Progenitor cell of endocrine pancreas (in vitro differentiated cells): ENCODE measurements around the gene SMCO3. TPM values are rescaled to one million over a fixed set of nuclear protein-coding genes. Genes with fewer than 3 reads are reported as not detected.
"Not testable (repeated sequence)": the region's sequence is repeated elsewhere in the genome, so short reads cannot be mapped to it uniquely, and the experiment has no call there.

ENCODE experiments used
- DNase-seq: peaks from one replicate; pipeline ENCODE4 v3.0.0; 2021; ENCODE audit warnings: low spot score; ENCODE audit not compliant: unreplicated experiment
- H3K27ac Mint-ChIP-seq: 2 replicates; pipeline ENCODE4 v1.8.0; 2021; ENCODE audit warnings: mild to moderate bottlenecking, moderate library complexity, mixed read lengths
- H3K27me3 Mint-ChIP-seq: 2 replicates; pipeline ENCODE4 v1.8.0; 2021; ENCODE audit warnings: mixed read lengths
- H3K36me3 Mint-ChIP-seq: 2 replicates; pipeline ENCODE4 v1.8.0; 2022; ENCODE audit warnings: mixed read lengths; ENCODE audit not compliant: insufficient read depth
- H3K4me1 Mint-ChIP-seq: 2 replicates; pipeline ENCODE4 v1.8.0; 2021; ENCODE audit warnings: low read depth, mixed read lengths
- H3K4me3 Mint-ChIP-seq: 2 replicates; pipeline ENCODE4 v1.8.0; 2021; ENCODE audit warnings: low read depth, mild to moderate bottlenecking, moderate library complexity, mixed read lengths
- H3K9me3 Mint-ChIP-seq: 2 replicates; pipeline ENCODE4 v1.8.0; 2021; ENCODE audit warnings: low read depth, mixed read lengths
- total RNA-seq: library from RNA; stranded (reverse); gene quantifications from 2 replicates; pipeline ENCODE4 v1.2.1, GENCODE V29; 2021
- TF ChIP-seq, protein P1 (sequence below): fragments of 200-600 bp; sonication (generic); IDR thresholded peaks from one replicate; pipeline ENCODE4 v1.5.0; 2021; ENCODE audit warnings: antibody characterized with exemption, mild to moderate bottlenecking; ENCODE audit not compliant: unreplicated experiment

SMCO3 gene
- total RNA-seq, 1 donor from 2014 or later: not detected

DNA sequence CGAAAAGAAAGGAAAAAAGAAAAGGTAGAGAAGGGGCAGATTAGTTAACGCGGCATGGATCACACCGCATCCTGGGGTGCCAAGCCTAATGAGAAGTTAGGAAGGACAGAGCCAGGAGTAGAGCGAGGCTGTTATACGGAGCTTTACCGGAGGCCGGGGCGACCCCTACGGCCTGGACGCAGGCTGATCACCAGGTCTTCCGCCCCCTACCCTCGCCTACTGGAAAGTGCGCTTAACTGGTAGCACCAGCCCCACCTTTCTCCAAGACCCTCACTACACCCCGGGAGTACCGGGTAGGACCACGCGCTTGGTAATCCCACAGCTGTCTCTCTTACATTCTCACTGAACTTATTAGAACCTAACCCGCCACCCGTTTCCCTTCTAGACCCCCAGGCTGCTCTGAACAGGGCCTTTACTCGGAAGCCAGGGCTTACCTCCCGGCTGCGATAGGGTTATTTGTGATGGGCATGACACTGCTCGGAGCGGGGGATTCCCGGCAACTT lies 44.5 kb downstream of the SMCO3 start:
- peak; percentile 60 for DNase-seq
- Mint-ChIP-seq H3K27ac (peak overlapping the region; percentile 98), H3K27me3 (no peaks in the 10 kb centered on the region), H3K36me3 (peaks cover 29% of the 10 kb centered on the region), H3K4me1 (peaks cover 20% of the 10 kb centered on the region), H3K4me3 (peak overlapping the region; percentile 96), H3K9me3 (peaks cover 19% of the 10 kb centered on the region)
- TF ChIP-seq, protein P1, sequence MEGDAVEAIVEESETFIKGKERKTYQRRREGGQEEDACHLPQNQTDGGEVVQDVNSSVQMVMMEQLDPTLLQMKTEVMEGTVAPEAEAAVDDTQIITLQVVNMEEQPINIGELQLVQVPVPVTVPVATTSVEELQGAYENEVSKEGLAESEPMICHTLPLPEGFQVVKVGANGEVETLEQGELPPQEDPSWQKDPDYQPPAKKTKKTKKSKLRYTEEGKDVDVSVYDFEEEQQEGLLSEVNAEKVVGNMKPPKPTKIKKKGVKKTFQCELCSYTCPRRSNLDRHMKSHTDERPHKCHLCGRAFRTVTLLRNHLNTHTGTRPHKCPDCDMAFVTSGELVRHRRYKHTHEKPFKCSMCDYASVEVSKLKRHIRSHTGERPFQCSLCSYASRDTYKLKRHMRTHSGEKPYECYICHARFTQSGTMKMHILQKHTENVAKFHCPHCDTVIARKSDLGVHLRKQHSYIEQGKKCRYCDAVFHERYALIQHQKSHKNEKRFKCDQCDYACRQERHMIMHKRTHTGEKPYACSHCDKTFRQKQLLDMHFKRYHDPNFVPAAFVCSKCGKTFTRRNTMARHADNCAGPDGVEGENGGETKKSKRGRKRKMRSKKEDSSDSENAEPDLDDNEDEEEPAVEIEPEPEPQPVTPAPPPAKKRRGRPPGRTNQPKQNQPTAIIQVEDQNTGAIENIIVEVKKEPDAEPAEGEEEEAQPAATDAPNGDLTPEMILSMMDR: no peak

DNA sequence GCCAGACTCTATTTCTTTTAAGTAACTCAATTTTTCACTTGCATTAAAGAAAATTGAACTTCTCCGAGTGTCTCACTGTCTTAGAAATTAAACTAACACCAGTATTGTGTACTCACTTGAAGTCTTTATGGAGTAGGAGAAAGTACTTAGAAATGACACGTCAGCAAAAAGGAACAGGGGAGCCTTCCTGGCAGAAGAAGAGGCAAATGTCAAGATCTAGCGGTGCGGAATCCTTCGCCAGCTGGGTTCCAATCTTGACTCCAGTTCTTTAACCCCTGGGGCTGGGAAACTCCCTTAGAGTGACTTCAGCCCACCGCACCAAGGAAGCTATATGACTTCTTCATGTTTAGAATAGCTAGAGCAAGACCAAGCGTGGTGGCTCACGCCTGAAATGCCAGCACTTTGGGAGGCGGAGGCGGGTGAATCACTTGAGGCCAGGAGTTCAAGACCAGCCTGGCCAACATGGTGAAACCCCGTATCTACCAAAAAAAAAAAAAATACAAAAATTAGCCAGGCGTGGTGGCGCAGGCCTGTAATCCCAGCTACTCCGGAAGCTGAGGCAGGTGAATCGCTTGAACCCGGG lies 45.1 kb downstream of the SMCO3 start:
- peaks cover 29% of the 10 kb centered on the region for H3K36me3 Mint-ChIP-seq
- H3K27ac Mint-ChIP-seq: peak overlapping the region; percentile 98
- H3K9me3 Mint-ChIP-seq: peaks cover 19% of the 10 kb centered on the region
- DNase-seq: no peak
- peaks cover 15% of the 10 kb centered on the region for H3K4me1 Mint-ChIP-seq
- TF ChIP-seq, protein P1: no peak
- H3K4me3 Mint-ChIP-seq: peak overlapping the region; percentile 96
- H3K27me3 Mint-ChIP-seq: no peaks in the 10 kb centered on the region

DNA sequence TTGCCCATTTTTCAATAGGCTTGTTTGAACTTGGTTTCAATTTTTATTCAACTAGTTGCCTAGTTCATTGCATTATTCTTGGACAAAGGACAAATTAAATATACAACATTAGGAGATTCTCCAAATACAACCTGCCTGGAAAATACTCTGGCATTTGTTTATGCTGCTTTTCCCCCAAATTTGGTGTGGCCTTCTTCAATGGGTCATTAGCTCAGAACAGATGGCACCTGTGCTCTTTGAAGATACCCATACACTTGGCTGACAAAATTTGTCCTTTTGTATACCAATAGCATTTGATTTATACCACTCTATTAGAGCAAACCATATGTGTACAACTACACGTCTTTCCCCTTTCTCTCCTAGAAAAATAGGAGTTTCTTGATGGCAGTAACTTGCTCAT lies 46.4 kb downstream of the SMCO3 start:
- DNase-seq: no peak
- peaks cover 29% of the 10 kb centered on the region for H3K36me3 Mint-ChIP-seq
- H3K4me1 Mint-ChIP-seq: peaks cover 14% of the 10 kb centered on the region
- TF ChIP-seq, protein P1: no peak
- H3K27me3 Mint-ChIP-seq: no peaks in the 10 kb centered on the region
- H3K9me3 Mint-ChIP-seq: peaks cover 19% of the 10 kb centered on the region
- no peak overlapping the region for H3K27ac Mint-ChIP-seq
- peak overlapping the region; percentile 7 for H3K4me3 Mint-ChIP-seq

DNA sequence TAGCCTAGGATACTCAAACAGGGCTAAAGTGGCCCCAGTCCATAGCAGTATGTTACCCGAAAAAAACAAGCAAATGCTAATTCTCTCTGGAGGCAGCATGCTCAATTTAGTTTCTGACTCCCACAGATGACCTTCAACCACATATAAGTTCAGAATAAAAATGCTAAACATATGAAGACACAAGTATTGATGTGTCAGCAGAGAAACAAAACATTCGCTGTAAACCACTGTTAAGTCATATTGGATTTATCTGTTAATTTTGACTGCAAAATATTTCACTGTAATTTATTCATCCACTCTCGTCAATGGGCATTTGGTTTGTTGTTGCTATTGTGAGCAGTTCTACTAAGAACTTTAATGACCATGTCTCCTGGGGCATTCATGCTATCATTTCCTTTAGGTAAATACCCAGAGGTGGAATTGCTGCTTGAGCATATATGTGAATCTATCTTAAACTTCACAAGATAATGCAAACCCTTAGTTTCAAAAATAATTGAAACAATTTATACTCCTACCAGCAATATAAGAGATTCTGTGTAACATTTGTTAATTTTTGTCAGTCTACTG lies 47.2 kb downstream of the SMCO3 start:
- no peaks in the 10 kb centered on the region for H3K27me3 Mint-ChIP-seq
- peak overlapping the region; percentile 14 for H3K4me3 Mint-ChIP-seq
- no peak for DNase-seq
- peaks cover 9% of the 10 kb centered on the region for H3K4me1 Mint-ChIP-seq
- H3K9me3 Mint-ChIP-seq: peaks cover 22% of the 10 kb centered on the region
- H3K36me3 Mint-ChIP-seq: peaks cover 34% of the 10 kb centered on the region
- TF ChIP-seq, protein P1: no peak
- H3K27ac Mint-ChIP-seq: no peak overlapping the region

DNA sequence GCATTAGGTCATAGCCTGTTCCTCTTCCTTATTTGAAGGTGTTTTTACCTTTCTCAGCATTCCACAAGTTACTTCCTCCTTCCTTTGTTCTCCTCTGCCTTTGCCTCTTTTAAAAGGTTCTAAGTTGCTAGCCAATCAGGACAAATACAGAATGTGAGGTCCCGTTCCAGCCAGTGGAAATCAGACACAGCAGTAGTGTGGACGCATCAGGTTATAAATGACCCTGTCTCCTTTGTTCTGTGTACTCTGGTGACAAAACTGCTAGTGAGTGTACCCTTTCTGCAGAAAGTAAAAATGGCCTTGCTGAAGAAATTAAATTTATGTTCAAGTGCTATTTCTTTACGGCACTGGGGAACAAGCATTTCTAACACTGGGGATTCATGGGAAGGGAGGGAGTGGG lies 48.0 kb downstream of the SMCO3 start:
- peaks cover 28% of the 10 kb centered on the region for H3K9me3 Mint-ChIP-seq
- peaks cover 40% of the 10 kb centered on the region for H3K36me3 Mint-ChIP-seq
- not testable (repeated sequence) for DNase-seq, H3K27me3 Mint-ChIP-seq, H3K4me1 Mint-ChIP-seq, H3K4me3 Mint-ChIP-seq, H3K27ac Mint-ChIP-seq

DNA sequence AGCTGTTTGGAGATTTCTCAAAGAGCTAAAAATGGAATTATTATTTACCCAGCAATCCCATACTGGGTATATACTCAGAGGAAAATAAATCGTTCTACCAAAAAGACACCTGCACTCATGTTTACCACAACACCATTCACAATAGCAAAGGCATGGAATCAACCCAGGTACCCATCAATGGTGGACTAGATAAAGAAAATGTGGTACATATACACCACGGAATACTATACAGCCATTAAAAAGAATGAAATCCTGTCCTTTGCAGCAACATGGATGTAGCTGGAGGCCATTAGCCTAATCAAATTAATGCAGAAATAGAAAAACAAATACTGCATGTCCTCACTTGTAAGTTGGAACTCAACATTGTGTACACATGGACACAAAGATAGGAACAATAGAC lies 48.6 kb downstream of the SMCO3 start:
- peaks cover 43% of the 10 kb centered on the region for H3K36me3 Mint-ChIP-seq
- TF ChIP-seq, protein P1: no peak
- peaks cover 31% of the 10 kb centered on the region for H3K9me3 Mint-ChIP-seq

DNA sequence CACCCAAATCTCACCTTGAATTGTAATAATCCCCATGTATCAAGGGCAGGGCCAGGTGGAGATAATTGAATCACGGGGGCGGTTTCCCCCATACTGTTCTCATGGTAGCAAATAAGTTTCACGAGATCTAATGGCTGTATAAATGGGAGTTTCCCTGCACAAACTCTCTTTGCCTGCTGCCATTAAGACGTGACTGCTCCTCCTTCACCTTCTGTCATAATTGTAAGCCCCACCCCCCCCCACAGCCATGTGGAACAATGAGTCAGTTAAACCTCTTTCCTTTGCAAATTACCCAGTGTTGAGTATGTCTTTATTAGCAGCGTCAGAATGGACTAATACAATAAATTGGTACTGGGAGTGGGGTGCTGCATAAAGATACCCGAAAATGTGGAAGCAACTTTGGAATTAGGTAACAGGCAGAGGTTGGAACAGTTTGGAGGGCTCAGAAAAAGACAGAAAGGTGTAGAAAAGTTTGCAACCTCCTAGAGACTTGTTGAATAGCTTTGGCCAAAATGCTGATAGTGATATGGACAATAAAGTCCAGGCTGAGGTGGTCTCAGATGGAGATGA lies 54.2 kb downstream of the SMCO3 start:
- not testable (repeated sequence) for H3K4me1 Mint-ChIP-seq, H3K27ac Mint-ChIP-seq, DNase-seq, H3K27me3 Mint-ChIP-seq, H3K4me3 Mint-ChIP-seq
- Mint-ChIP-seq H3K9me3 (peaks cover 22% of the 10 kb centered on the region), H3K36me3 (peaks cover 27% of the 10 kb centered on the region)

More for the DNA sequence above, 48.6 kb downstream of the SMCO3 start:
- peaks cover 8% of the 10 kb centered on the region for H3K4me1 Mint-ChIP-seq
- no peak overlapping the region for H3K4me3 Mint-ChIP-seq
- H3K27ac Mint-ChIP-seq: no peak overlapping the region
- no peak for DNase-seq
- no peaks in the 10 kb centered on the region for H3K27me3 Mint-ChIP-seq
